Fibroblast of the aortic adventitia (primary cell): ENCODE results near the gene ALG3. TPM values are rescaled to one million over a fixed set of nuclear protein-coding genes. Genes with fewer than 3 reads are reported as not detected.

Source experiments
- DNase-seq: peaks from one replicate; pipeline ENCODE4 v3.0.0-alpha.2; 2010; ENCODE audit warnings: low read depth
- H3K4me3 ChIP-seq: 2 replicates; pipeline ENCODE4 v1.5.1; 2011; ENCODE audit warnings: low read depth, mild to moderate bottlenecking, control low read depth, low read length, moderate library complexity
- CTCF ChIP-seq: IDR thresholded peaks from 2 replicates; pipeline ENCODE4 v1.5.1; 2011; ENCODE audit warnings: mild to moderate bottlenecking, low read length, control low read depth, inconsistent platforms; ENCODE audit not compliant: insufficient read depth
- total RNA-seq: library from RNA; depleted of rRNA; stranded (reverse); fragments of >200 nt; gene quantifications from 2 replicates; pipeline ENCODE4 v1.2.3, GENCODE V29; 2012; ENCODE audit warnings: low replicate concordance

The ALG3 gene
- 12.2 and 34.0 TPM in 2 replicates for total RNA-seq

GRCh38 chr3:184248454-184249411 is at the start of gene ALG3:
Gene ALG3 (minus strand): TSS chr3:184248962. CDS start chr3:184248940, 22 bp downstream.
- DNase-seq, result peak; percentile 90
- no peak for TF ChIP-seq CTCF
- H3K4me3 ChIP-seq, result peak within 1 kb of the TSS; percentile 100

- no peak for DNase-seq
- H3K4me3 ChIP-seq, result no peak overlapping the region
- no peak for TF ChIP-seq CTCF
Observed at GRCh38 chr3:184296616-184297015, 47.9 kb upstream of the ALG3 start.

GRCh38 chr3:184295771-184296170 is 47.0 kb upstream of the ALG3 start:
- no peak overlapping the region for H3K4me3 ChIP-seq

GRCh38 chr3:184291738-184292445 is 43.1 kb upstream of the ALG3 start:
- TF ChIP-seq CTCF, result no peak
- DNase-seq, result no peak

More at GRCh38 chr3:184295771-184296170, 47.0 kb upstream of the ALG3 start:
- TF ChIP-seq CTCF, result no peak
- no peak for DNase-seq

GRCh38 chr3:184291044-184291737 is 42.4 kb upstream of the ALG3 start:
- H3K4me3 ChIP-seq, result no peak overlapping the region
- no peak for DNase-seq
- no peak for TF ChIP-seq CTCF

More at GRCh38 chr3:184291738-184292445, 43.1 kb upstream of the ALG3 start:
- H3K4me3 ChIP-seq, result no peak overlapping the region

DNA sequence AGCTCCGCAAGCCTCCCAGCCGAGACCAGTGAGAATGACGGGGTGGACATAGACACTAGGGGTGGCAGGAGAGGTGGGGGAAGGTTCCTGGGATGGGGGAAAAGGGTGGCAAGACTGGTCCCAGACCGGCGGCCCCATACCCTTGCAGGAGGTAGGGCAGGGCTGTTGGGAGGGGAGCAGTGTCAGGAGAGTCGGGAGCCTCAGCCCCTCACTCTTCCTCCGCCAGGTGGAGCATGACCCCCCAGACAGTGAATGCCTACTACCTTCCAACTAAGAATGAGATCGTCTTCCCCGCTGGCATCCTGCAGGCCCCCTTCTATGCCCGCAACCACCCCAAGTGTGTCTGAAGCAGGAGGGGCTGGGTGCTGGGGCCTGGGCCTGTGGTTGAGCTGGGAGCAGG is 41.6 kb upstream of the ALG3 start:
- no peak for DNase-seq
- no peak overlapping the region for H3K4me3 ChIP-seq
- TF ChIP-seq CTCF, result no peak
